K562 (cell line): ENCODE data around the gene PDE8A. TPM values are rescaled to one million over a fixed set of nuclear protein-coding genes. Genes with fewer than 3 reads are reported as not detected.

Experiments
- CBX5 ChIP-seq: IDR thresholded peaks from 2 replicates; pipeline ENCODE4 v1.6.1; 2014; ENCODE audit warnings: low read depth, borderline replicate concordance
- CXXC5 ChIP-seq: fragments of 250-450 bp; sonication (Bioruptor Pico); IDR thresholded peaks from 2 replicates; pipeline ENCODE4 v1.8.0; 2022; ENCODE audit warnings: inconsistent platforms, mild to moderate bottlenecking, moderate library complexity
- DMBX1 ChIP-seq: fragments of 250-450 bp; sonication (Bioruptor Pico); IDR thresholded peaks from 2 replicates; pipeline ENCODE4 v1.8.0; 2022; ENCODE audit warnings: inconsistent platforms, mild to moderate bottlenecking, moderate library complexity, borderline replicate concordance
- FOXJ2 ChIP-seq: fragments of 200-800 bp; sonication (Bioruptor generic); IDR thresholded peaks from 2 replicates; pipeline ENCODE4 v1.6.1; 2016; ENCODE audit warnings: missing genetic modification characterization, missing compliant biosample characterization
- GABPB1 ChIP-seq: sonication (generic); formaldehyde crosslinking; IDR thresholded peaks from 2 replicates; pipeline ENCODE4 v1.8.0; 2022; ENCODE audit warnings: mild to moderate bottlenecking, missing genetic modification reagents
- GATAD2B ChIP-seq: fragments of 450-650 bp; IDR thresholded peaks from 2 replicates; pipeline ENCODE4 v1.6.1; 2017; ENCODE audit warnings: mild to moderate bottlenecking, borderline replicate concordance
- GTF2E2 ChIP-seq: fragments of 200-800 bp; sonication (Bioruptor generic); IDR thresholded peaks from 2 replicates; pipeline ENCODE4 v1.6.1; 2016; ENCODE audit warnings: missing genetic modification characterization, missing compliant biosample characterization
- HMGXB4 ChIP-seq: sonication (generic); formaldehyde crosslinking; IDR thresholded peaks from 2 replicates; pipeline ENCODE4 v1.8.1; 2023; ENCODE audit warnings: mild to moderate bottlenecking, missing genetic modification reagents
- HNRNPK ChIP-seq: fragments of 200-400 bp; formaldehyde crosslinking; IDR thresholded peaks from one replicate; pipeline ENCODE4 v1.6.1; 2018; ENCODE audit warnings: mild to moderate bottlenecking, low read depth, low read length; ENCODE audit not compliant: poor library complexity, severe bottlenecking
- POLR3A ChIP-seq: IDR thresholded peaks from 2 replicates; pipeline ENCODE4 v1.6.1; 2011; ENCODE audit warnings: borderline replicate concordance, mild to moderate bottlenecking, moderate library complexity; ENCODE audit not compliant: insufficient read length, insufficient read depth; ENCODE audit errors: extremely low read depth
- RB1 ChIP-seq: fragments of 450-650 bp; IDR thresholded peaks from 2 replicates; pipeline ENCODE4 v1.6.1; 2017; ENCODE audit warnings: low read depth, mild to moderate bottlenecking
- RBM17 ChIP-seq: fragments of 200-400 bp; formaldehyde crosslinking; IDR thresholded peaks from 2 replicates; pipeline ENCODE4 v1.6.1; 2017; ENCODE audit warnings: low read depth, mild to moderate bottlenecking, low read length, borderline replicate concordance
- RBM22 ChIP-seq: fragments of 200-400 bp; formaldehyde crosslinking; IDR thresholded peaks from 2 replicates; pipeline ENCODE4 v1.6.1; 2018; ENCODE audit warnings: low read length, low read depth; ENCODE audit not compliant: poor library complexity, severe bottlenecking
- RNF219 ChIP-seq: fragments of 250-450 bp; sonication (Bioruptor Pico); IDR thresholded peaks from 2 replicates; pipeline ENCODE4 v1.5.0; 2022; ENCODE audit warnings: mild to moderate bottlenecking
- SMAD1 ChIP-seq: fragments of 150-350 bp; IDR thresholded peaks from 2 replicates; pipeline ENCODE4 v1.6.1; 2014; ENCODE audit warnings: low read length, low read depth; ENCODE audit not compliant: partially characterized antibody
- SOX6 ChIP-seq: fragments of 450-650 bp; IDR thresholded peaks from 2 replicates; pipeline ENCODE4 v1.6.1; 2014; ENCODE audit warnings: mild to moderate bottlenecking
- ZBTB12 ChIP-seq: fragments of 250-450 bp; sonication (Bioruptor Pico); IDR thresholded peaks from 2 replicates; pipeline ENCODE4 v1.4.0; 2020
- ZBTB7A ChIP-seq: IDR thresholded peaks from 2 replicates; pipeline ENCODE4 v1.6.1; 2011; ENCODE audit warnings: low read depth, mild to moderate bottlenecking, low read length, moderate library complexity, borderline replicate concordance; ENCODE audit not compliant: control insufficient read depth
- ZNF408 ChIP-seq: fragments of 250-450 bp; sonication (Bioruptor Pico); IDR thresholded peaks from 2 replicates; pipeline ENCODE4 v1.4.0; 2020; ENCODE audit warnings: low read depth, mild to moderate bottlenecking, moderate library complexity
- ZNF431 ChIP-seq: sonication (generic); formaldehyde crosslinking; IDR thresholded peaks from 2 replicates; pipeline ENCODE4 v1.8.0; 2022; ENCODE audit warnings: mild to moderate bottlenecking, missing genetic modification reagents
- ZZZ3 ChIP-seq: fragments of 450-650 bp; IDR thresholded peaks from 2 replicates; pipeline ENCODE4 v1.6.1; 2016; ENCODE audit warnings: antibody characterized with exemption, mild to moderate bottlenecking, moderate library complexity
- polyA plus RNA-seq, 8 experiments: library from polyadenylated mRNA; depleted of rRNA in 4 of 8; stranded (reverse) in 5 of 8; unstranded in 3 of 8; fragments of >200 nt; fragmentation: Nextera tagmentation in 2 of 8; fragmentation: Illumina TruSeq in 1 of 8; extraction: Ambion mirVana in 2 of 8; extraction: Trizol in 1 of 8; gene quantifications; 2 replicates each; pipeline versions ENCODE4 v1.2.1 to v1.2.3, GENCODE V29; 2011 to 2014; ENCODE audit warnings: inconsistent platforms in 1 of 8, missing spikeins in 1 of 8
- total RNA-seq, 7 experiments: library from RNA; depleted of rRNA in 6 of 7; stranded (reverse); fragments of >200 nt in 6 of 7; fragmentation: Illumina TruSeq in 2 of 7; extraction: Trizol in 2 of 7; gene quantifications; 2 replicates each; pipeline versions ENCODE4 v1.2.1 to v1.2.3, GENCODE V29; 2011 to 2021; ENCODE audit warnings: low replicate concordance in 1 of 7
- TF ChIP-seq, protein P1 (sequence below), 3 experiments: fragments of 200-800 bp in 1 of 3; sonication (Bioruptor generic) in 1 of 3; sonication (generic) in 1 of 3; formaldehyde crosslinking in 1 of 3; IDR thresholded peaks; 2 replicates each; pipeline versions ENCODE4 v1.6.1 to v1.8.0; 2016 to 2022; ENCODE audit warnings: mild to moderate bottlenecking in 2 of 3, missing compliant biosample characterization in 2 of 3, missing genetic modification characterization in 2 of 3, missing genetic modification reagents in 1 of 3

The PDE8A gene
- total and polyA plus RNA-seq, 9 of the 15 experiments (the other 6 are each of a cell fraction or from before 2014, with no cell fraction given), result 5.9 to 40.3 (median 19.8) TPM

DNA sequence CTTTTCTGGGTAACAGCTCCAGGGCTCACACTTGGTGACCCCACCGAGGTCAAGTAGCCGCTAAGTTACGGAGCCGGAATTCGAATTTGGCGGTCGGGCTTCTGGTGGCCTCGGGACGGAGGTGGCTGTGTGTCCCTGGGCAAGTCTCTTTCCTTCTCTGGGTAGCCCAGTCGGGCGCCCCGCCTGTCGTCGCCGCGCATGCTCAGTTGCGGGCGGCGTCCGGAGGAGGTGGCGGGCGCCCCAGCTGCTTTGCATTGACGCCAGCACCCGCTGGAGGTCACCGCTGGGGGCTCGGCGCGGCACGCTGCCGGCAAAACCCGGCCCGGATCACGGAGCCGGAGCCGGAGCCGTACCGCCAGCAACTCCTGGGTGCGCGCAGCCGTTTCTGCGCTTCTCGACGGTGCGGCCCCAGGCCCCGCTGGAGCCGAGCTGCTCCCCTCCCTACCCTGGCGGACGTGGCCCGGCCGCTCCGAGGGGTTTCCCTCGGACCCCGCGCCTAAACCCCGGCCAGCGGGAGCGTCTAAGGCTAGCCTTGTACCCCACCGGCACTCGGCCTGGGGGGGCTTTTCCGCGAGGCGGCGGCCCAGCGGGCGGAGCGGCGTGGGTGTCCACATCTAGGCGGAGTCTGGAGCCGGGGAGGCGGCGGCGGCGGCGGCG, 474 bp upstream of the PDE8A start (continued):
- TF ChIP-seq RNF219 (no peak), GATAD2B (peak; percentile 60), RB1 (peak; percentile 94), RBM22 (peak; percentile 22), DMBX1 (0 out of 2 replicates have a peak, but pooled peaks have one; percentile 30), POLR3A (no peak), ZNF408 (CRISPR knock-in tag) (no peak), ZNF431 (CRISPR knock-in tag) (no peak), ZZZ3 (no peak), CBX5 (0 out of 2 replicates have a peak, but pooled peaks have one; percentile 20), RBM17 (no peak), SMAD1 (peak; percentile 7), CXXC5 (CRISPR knock-in tag) (peak; percentile 96), GTF2E2 (tag) (no peak), HMGXB4 (peak; percentile 77), ZBTB7A (peak; percentile 74), FOXJ2 (tag) (no peak), HNRNPK (peak; percentile 89), GABPB1 (CRISPR knock-in tag) (peak; percentile 70), ZBTB12 (CRISPR knock-in tag) (peak; percentile 75), SOX6 (peak; percentile 57; the same call in 1 of the 2 replicates)
- TF ChIP-seq, protein P1, sequence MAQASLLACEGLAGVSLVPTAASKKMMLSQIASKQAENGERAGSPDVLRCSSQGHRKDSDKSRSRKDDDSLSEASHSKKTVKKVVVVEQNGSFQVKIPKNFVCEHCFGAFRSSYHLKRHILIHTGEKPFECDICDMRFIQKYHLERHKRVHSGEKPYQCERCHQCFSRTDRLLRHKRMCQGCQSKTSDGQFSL (CRISPR knock-in tag; IDR thresholded peaks at IDR 0.05), result peak; percentile 92
- TF ChIP-seq, protein P1 (tag; IDR thresholded peaks at IDR 0.05), result peak in 1 of 2 experiments; percentile 84; a peak in 2 of 4 replicates
